Right hindlimb (tissue), 1 donor: Measurements from ENCODE around the gene SBK3.
"Not testable (repeated sequence)": the region's sequence is repeated elsewhere in the genome, so short reads cannot be mapped to it uniquely, and the experiment has no call there.

Experiments used
- DNase-seq: peaks from one replicate; pipeline ENCODE4 v3.0.0-alpha.2; 2018

Gene SBK3

GRCh38 chr19:55508120-55508519 is 37.2 kb downstream of the SBK3 start:
- DNase-seq = no peak

- DNase-seq = no peak
These were observed 40.4 kb downstream of the SBK3 start for GRCh38 chr19:55504981-55505380.

- DNase-seq = no peak
These were observed 41.1 kb downstream of the SBK3 start for GRCh38 chr19:55504252-55504603.

- DNase-seq = peak; percentile 94
These were observed 41.7 kb downstream of the SBK3 start for GRCh38 chr19:55503502-55504251.

GRCh38 chr19:55503157-55503501 is 42.2 kb downstream of the SBK3 start:
- DNase-seq = no peak

- DNase-seq = no peak
These were observed 43.0 kb downstream of the SBK3 start for GRCh38 chr19:55502197-55502952.

GRCh38 chr19:55500368-55500952 is 44.9 kb downstream of the SBK3 start:
- no peak for DNase-seq

GRCh38 chr19:55498246-55498840 is 47.0 kb downstream of the SBK3 start:
- DNase-seq = no peak

- DNase-seq = no peak
These were observed 47.6 kb downstream of the SBK3 start for GRCh38 chr19:55497763-55498162.

GRCh38 chr19:55496820-55497219 is 48.5 kb downstream of the SBK3 start:
- not testable (repeated sequence) for DNase-seq

GRCh38 chr19:55495646-55496349 is 49.5 kb downstream of the SBK3 start:
- DNase-seq = peak; percentile 18

GRCh38 chr19:55494172-55494761 is 51.1 kb downstream of the SBK3 start:
- no peak for DNase-seq

GRCh38 chr19:55493645-55494171 is 51.6 kb downstream of the SBK3 start:
- no peak for DNase-seq

GRCh38 chr19:55493052-55493644 is 52.2 kb downstream of the SBK3 start:
- peak; percentile 81 for DNase-seq

GRCh38 chr19:55492362-55492944 is 52.9 kb downstream of the SBK3 start:
- no peak for DNase-seq

GRCh38 chr19:55491546-55492360 is 53.6 kb downstream of the SBK3 start:
- DNase-seq = no peak
